CD4-positive, alpha-beta T cell treated with Interleukin-2 at 100 ng/mL for 4 hours (primary cell): ENCODE data around the gene E2F2.

Experiments
- DNase-seq: peaks from one replicate; pipeline ENCODE4 v3.0.0-alpha.2; 2020; ENCODE audit warnings: low spot score

E2F2 gene

DNA sequence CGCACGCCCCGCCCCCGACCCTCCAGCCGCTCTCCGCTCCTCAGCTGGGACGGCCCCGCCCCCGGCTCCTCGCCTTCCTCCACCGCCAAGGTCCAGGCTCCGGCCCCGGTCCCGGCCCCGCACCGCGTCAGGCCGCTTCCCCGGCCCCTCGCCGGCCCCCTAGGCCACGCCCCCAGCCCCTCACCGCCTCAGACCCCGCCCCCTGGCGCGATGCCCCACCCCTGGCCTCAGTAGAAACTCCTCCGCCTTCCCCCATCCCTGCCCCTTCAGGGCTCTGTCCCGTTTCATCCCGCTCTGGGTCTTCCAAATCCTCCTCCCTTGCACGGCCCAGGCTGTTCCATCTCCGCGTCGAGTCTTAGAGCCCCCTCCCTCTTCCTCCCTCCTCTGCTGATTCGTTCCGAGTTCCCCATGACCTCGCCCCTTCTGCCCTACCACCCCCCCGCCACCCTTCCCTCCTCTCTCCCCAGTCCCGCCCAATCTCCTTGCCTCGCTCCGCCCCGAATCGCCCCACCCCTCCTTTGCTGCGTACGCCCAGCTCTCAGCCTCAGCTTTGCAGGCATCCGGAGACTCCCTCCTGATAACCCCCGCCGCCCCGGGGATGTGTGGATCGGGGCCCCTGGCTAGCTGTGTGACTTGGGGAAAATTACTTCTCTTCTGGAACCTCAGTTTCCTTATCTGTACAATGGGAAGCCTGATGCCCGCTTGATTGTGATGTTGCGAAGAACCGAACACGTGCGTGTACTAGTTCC lies 46.6 kb downstream of the E2F2 start:
- peak; percentile 92 for DNase-seq

DNA sequence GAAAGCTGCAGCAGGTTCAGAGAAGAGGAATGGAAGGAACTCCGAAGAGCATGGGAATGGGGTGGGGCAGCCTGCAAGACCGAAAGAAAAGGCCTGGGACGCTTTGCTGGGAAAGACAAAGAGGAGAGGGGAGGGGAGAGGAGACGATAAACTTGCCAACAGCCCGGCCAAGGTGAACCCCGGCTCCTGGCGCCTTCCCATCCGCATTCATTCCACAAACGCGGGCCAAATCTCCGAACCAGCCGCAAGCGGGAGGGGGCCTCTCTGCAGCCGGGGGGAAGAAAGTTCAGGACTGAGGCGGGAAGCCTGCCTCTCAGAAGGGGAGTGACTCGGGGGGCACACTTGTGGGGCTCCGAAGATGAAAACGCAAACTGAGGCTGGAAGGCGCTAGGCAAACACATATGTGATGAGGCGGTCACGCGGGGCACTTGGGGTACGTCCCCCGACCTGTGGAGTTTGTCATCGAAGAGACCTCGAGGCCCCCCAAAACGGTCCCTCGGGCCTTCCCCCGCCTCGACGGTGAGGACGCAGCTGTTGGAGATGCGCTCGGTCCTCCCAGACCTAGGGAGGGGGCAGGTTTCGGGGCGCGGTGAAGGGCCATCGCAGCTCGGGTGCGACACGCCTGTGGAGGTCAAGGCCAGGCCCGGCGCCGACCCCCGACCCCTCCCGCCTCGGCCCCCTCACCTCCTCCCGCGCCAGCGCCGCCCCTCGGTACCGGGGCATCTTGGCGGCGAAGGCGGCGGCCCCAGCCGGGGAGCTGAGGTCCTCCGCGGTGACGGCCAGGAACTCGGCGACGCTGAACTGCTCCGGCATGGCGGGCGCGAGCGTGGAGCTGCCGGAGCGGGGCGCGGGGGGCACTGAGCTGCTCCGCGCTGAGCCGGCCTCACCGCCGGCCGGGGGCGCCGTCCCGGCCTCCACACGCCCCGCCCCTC lies 47.4 kb downstream of the E2F2 start, which contains the start of gene ASAP3:
Gene ASAP3 (minus strand): TSS at position 859 of the 932 bp plus-strand sequence. CDS start 46 bp downstream, at position 813.
- no peak for DNase-seq

DNA sequence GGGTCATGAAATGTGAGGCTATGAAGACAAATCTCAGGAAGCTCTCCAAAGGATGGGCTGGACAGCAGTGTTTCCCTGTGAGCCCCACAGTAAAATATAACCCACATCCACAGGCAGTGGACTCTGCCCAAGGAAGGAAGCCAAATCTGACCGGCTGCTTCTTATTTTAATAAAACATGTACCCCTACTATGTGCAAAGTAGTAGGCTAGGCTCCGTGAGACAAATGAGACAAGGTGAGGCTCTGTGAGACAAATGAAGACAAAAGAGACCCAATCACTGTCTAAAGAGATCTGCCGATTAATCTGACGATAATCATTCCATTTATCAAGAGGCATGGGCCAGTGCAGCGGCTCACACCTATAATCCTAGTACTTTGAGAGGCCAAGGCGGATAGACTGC lies 49.1 kb downstream of the E2F2 start:
- no peak for DNase-seq

DNA sequence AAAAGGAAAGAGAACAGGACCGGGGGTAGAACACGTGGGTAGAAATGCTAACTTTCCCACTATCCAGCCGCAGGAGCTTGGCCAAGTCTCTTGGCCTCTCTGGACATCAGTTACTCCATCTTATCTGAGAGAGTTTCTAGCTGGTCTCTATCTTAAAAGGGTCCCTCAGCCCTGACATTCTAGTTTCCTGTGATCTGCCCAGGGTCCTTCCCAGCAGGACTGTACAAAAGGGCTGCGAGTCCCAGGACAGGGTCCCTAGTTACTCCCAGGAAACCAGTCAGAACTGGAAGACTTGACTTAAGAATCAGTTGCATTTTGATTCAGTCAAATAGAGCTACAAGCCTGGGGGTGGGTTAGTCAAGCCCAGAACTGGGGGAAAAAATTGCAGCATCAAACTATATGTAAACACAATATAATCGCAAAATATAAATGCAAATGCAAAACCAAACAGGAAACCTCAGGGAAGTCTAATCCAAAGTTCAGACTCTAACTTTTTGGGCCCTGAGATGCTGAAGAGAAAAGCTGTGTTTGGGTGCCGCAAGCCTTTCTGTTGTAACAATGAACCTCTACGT lies 49.9 kb downstream of the E2F2 start:
- DNase-seq: no peak

DNA sequence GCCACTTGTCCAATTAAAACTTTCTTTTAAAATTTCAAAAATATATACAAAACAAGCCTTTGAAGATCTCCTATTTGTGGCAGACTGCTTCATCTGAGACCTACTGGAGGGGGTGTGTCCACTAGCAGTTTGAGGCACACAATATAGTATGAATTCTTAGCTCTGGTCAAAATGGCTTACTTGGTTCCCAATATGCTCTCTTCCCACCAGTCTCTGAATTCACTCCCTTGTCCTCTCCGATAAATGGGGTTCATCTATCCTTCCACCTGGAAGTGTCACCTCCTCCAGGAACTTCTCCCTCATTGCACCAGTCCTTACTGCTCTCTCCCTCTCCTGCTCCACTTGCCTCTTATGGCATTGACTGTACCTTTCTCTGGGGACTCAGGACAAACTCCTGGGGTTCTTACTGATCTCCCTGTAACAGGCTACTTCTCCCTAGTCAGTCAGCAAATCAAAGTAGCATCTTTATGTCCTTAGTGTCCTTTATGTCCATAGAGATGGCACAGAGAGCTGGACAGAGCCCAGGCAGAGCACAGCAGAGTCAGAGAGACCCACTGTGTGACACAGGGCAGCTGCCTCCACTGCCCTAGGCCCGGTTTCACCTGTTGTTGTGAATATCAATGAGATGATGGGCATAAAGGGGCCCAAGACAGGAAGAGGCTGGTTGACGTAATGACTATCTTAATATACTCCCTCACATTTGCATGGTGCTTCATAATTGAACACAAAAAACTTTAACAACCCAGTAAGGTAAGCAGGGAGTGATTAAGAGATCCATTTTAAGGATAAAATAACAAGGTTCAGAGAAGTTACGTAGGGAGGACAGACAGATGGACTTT lies 50.6 kb downstream of the E2F2 start:
- no peak for DNase-seq

DNA sequence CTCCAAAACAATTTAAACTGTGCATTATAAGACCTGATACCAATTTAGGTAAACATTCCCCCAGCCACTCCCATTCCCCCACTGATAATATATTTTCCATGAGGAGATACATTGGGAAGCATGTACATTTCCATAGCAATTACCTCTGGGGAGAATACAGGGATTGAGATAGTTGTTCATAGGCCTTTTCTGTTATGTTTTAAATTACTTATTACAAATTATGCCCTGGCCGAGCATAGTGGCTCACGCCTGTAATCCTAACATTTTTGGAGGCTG lies 51.4 kb downstream of the E2F2 start:
- DNase-seq: no peak

DNA sequence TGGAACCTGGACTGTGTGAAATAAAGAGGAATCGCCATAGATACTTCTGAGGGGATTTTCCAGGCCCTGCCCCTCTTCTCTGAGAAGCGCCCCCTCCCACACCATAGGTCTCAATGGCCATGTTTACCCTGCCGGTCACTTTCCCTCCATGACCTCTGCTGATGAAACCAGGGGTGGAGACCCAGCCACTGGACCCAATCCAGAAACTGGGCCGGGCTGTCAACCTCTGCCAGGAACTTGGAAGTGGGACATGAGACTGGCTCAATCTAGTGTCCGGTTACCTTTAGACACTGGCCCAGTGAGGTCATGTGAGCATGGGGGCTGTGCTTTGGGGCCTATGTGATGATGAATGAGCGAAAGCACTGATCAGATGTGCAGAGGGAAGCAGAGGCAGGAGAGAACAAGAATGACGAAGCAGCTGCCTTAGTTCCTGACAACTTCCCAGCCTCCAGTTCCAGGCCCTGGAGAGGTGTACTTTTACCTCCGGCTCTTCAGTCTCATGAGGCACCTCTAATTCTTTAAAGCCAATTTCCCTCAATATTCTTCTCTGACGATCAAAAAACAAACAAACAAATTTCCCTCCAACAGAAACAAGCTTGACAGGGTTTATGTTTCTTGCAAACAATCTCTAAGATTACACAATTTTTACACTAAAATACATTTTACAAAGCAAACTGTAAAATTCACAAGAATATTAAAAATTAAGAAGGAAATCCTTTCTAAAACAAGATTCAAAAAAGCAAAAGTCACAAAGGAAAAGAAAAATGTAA lies 52.0 kb downstream of the E2F2 start:
- DNase-seq: no peak

DNA sequence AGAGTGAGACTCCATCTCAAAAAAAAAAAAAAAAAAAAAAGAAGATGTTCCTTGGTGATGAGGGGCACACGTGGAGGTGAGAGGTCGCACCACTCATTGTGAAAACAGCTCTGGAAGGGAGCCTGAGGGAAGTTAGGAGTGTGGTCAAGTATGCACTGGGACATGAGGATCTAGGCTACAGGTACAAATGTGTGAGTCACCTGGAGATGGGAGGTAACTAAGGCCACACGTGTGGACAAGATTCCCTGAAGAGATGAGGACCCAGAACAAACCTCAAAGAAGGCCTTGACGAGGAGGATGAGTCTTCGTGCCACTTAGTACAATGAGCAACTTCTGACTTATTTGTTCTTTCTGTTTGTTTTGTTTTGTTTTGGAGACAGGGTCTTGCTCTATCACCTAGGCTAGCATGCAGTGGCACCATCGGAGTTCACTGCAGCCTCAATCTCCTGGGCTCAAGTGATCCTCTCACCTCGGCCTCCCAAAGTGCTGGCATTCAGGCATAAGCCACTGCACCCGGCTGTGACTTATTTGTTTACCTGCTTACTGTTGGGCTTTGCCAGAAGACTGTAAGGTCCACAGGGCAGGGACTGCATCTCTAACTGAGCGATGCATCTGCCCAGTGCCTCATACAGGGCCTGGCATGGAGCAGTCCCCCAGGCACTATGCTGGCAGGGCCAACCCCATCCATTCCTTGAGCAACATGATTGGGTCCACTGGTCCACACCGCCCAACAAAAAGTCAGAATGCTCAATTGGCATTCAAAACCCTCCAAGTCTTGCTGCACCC lies 53.5 kb downstream of the E2F2 start:
- no peak for DNase-seq

DNA sequence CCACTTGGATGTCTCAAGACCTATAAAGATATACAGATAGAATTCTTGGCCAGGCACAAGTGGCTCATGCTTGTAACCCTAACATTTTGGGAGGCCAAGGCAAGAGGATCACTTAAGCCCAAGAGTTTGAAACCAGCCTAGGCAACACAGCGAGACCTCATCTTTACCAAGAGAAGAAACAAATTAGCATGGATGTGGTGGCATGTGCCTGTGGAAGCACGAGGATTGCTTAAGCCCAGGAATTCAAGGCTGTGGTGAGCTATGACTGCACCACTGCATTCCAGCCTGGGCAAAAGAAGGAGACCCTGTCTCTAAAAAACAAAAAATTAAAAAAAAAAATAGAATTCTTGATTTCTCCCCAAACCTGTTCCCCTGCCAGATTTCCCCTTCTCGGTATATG lies 55.4 kb downstream of the E2F2 start:
- no peak for DNase-seq

DNA sequence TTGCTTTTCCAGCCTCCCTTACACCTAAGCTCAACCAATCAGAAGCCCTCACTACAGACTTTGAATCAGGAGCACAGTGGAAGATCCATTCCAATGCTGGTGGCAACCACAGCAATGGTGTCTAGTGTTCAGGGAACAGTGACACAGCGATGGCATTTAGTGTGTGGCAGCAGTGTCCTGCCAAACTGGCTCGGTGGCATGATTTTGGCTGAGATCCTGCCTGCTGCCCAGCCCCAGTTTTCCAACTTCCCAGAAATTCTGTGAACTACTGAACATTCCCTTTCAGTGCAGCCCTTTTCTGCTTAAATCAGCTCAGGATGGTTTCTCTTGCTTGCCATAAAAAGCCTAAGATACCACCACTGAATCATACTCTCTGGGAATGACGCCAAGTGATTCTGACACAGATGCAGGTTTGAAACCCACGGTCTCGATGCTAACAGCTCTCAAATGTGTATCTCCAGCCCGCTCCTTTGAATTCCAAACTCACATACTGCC lies 55.9 kb downstream of the E2F2 start:
- DNase-seq: no peak

DNA sequence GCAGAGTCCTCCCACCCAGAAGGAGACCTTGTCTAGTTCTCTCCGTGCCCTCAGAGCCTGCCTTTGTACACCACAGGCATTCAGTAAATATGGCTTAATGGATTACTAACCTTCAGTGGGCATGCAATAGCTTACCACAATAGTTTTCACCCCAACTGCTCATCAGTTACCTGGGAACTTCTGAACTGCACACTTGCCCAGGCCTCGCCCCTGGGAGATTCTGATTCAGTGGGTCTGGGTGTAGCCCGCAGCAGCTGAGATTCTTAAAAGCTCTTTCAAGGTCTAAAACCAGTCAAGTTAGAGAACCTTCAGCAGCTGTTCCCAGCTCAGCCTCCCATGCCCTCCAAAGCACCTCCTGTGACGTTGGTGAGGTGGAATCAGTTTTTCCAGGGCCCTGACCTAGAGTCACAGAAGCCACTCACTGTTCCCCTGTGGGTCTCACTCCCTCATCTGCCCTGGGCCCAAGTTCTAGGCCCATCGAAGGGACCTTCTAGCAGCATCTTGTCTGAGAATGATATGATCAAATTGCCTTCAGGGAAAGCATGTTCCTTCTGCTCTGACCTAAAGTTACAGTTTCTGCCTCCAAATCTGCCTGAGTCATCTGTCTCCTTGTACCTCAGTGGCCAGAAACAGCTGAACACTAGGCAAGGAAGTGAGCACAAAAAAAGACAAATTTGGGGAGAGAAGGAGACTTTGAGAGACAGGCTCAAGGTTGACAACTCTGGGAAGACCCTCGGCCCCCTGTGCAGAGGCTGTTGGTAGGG lies 57.8 kb downstream of the E2F2 start:
- DNase-seq: no peak

DNA sequence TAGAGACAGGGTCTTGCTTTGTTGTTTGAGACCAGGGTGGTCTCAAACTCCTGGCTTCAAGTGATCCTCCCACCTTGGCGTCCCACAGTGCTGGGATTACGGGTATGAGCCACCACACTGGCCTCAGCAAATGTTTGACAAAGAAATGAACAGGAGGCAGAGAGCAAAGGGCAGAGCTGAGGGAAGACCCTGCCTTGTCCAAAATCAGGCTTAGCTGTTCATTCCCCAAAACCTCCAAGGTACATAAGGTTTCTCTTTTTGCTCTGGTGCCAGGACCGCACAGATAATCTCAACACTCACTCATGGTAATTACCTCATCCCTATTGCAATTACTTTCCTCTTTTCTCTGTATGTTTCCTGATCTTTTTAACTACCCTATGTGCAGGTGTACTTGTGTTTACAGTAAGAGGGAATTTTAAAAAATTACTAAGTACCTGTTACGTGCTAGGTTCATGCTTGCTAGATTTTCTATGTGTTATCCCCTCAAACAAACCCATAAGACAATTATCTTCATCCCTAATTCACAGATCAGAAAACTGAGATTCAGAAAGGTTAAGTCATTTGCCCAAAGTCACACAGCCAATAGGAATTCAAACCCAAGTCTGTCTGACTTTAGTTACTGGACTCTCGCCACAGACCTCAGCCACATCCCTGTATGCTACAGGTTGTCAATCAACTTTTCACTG lies 58.5 kb downstream of the E2F2 start:
- no peak for DNase-seq

DNA sequence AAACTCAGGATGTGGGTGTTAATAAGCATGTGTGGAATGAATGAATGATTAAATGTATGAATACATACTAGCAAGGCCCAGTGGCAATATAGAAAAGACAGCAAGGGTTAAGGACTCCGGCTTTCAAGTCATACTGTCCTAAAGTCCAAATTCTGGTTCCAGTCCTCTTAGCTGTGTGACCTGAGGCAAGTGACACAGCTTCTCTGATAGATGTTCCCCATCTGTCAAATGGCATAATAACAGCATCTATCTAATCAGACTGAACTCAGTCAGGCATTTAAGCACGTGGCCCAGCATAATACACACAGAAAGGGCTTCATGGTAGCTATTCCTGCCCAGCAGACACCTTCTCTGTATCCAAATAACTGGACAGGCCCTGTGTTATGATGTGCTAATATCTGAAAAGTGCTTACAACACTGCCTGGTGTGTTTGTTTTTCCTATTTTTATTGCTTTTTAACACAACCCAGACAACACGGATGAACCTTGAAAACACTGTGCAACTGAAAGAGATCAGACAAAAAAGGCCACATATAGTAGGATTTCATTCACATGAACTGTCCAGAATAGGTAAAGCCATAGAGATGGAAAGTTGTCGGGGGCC lies 59.5 kb downstream of the E2F2 start:
- DNase-seq: no peak

DNA sequence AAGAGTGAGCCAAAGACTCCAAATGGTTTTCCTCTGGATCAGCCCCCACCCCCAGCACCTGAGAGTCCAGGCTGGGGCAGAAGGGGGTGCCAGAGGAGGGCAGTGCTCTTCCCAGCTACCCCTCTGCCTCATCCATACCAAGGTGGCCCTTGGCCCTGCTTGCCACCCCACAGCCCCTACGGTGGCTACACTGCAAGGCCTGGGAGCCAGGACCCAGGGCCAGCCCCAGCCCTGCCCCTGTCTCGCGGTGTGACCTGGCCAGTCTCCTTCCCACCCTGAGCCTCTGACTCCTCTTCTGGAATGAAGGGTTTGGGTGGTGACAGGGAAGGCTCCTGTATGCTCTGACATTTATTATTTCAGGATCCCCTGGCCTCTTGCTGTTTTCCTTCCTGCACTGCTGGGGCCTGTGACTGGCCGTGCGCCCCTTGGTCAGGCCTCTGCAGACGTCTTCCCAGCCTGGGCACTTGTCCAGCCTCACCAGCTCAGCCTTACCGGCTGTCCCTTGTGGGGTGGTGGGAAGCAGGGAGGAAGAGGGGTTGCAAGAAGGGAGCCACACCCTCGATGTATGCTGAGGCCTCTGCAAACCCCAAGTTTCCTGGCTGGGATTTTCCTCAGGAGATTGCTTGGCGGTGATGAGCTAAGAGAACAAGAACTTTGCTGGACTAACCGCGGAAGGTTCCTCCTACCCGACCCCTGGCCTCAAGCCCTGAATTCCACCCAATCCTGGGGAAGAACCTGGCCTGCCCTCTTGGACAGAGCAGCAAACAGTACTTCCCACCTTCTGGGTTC lies 60.6 kb downstream of the E2F2 start:
- no peak for DNase-seq

DNA sequence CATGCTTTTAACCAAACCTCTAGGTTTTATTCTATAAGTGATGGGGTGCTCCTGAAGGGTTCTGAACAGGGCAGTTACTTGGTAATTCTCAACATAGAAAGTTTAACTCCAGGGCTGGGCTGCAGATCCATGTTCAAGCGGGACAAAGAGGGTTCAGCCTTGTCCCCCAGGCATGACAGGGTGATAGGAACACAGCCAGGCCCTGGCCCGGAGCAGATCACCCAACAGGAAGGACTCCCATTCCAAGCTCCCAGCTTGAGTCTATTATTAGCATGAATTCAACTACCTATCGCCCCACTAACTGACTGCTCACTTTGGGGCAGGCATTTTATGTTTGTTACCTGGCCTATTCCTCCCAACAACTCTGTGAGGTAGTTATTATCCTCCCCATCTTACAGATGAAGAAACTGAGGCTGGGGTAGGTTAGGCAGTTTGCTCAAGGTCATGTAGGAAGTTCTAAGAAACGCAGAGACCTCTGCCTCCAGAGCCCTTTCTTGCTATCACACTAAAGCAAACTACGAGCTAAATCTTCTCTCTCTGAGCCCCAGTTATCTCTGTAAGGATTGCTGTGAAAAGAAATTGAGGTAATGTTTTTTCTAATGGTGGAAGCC lies 61.6 kb downstream of the E2F2 start:
- no peak for DNase-seq

DNA sequence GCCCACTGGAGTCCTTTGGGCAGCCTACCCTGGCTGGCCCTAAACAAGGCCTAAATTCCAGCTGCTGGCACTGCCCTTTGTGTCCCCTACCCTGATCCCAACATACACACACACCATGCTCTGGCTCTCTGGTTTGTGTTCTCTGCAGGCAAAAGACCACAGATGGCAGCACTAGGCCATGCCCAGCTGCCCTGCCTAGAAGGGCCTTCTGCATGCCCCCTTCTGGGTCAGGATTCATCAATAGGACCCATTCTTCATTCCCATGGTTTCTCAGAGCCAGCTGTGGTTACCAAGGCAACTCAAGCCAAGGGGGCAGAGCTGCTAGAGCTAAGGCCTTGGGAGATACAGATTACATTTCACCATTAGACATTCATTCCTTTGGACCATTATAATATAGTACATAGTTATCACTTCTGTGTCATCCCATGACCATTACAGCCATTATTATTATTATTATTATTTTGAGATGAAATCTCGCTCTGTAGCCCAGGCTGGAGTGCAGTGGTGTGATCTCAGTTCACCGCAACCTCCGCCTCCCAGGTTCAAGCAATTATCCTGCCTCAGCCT lies 64.5 kb downstream of the E2F2 start:
- no peak for DNase-seq

DNA sequence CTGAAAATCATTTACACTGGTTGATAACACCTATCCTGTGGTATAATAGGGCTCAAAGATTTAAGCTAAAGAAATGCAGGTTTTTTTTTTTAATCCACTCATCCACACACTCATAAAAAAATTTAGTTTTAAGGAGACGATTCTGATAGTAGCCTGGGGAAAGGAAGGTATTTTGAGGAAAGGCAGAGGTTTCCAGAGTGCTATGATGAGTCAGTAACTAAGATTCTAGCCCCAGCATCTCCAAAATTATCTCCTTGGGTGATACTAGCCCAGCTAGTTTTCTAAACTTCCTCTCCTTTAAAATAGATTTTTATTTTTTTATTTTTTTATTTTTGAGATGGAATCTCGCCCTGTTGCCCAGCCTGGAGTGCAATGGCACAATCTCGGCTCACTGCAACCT lies 67.7 kb downstream of the E2F2 start:
- DNase-seq: no peak
